NB4 (cell line): ENCODE data around the gene LZTS3.

Experiments
- POLR2A ChIP-seq: IDR thresholded peaks from 2 replicates; pipeline ENCODE4 v1.6.1; 2011; ENCODE audit warnings: mild to moderate bottlenecking; ENCODE audit not compliant: insufficient read length; ENCODE audit errors: extremely low read depth
- TF ChIP-seq, protein P1 (sequence below): IDR thresholded peaks from one replicate; pipeline ENCODE4 v1.5.1; 2012; ENCODE audit warnings: low read depth, low read length

DNA sequence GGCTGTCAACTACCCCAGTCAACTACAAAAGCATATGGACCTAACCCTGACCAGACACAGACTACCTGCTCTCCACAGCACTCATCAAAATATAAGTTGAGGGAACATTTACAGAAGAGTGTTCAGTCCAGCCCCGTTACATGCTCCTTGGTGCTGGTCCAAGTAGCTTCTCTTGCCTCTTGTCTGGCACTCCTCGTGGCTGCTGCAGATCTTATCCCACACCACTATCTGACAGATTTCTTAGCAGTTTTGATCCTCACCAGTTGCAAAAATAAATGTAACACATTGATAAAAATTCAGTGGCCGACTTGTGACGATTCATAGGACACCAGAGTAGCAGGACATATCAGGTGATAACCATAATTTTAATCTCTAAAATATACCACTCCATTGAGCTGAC lies 44.3 kb downstream of the LZTS3 start:
- TF ChIP-seq, protein P1, sequence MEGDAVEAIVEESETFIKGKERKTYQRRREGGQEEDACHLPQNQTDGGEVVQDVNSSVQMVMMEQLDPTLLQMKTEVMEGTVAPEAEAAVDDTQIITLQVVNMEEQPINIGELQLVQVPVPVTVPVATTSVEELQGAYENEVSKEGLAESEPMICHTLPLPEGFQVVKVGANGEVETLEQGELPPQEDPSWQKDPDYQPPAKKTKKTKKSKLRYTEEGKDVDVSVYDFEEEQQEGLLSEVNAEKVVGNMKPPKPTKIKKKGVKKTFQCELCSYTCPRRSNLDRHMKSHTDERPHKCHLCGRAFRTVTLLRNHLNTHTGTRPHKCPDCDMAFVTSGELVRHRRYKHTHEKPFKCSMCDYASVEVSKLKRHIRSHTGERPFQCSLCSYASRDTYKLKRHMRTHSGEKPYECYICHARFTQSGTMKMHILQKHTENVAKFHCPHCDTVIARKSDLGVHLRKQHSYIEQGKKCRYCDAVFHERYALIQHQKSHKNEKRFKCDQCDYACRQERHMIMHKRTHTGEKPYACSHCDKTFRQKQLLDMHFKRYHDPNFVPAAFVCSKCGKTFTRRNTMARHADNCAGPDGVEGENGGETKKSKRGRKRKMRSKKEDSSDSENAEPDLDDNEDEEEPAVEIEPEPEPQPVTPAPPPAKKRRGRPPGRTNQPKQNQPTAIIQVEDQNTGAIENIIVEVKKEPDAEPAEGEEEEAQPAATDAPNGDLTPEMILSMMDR: no peak
- TF ChIP-seq POLR2A: no peak
